Measurements from ENCODE around the gene GLIPR1L1.
"Not testable (repeated sequence)": the region's sequence is repeated elsewhere in the genome, so short reads cannot be mapped to it uniquely, and the experiment has no call there.

The GLIPR1L1 gene

GRCh38 chr12:75323663-75324062, 10.8 kb upstream of the GLIPR1L1 start:
- FAIRE-seq, result peak; percentile 46
- DNase-seq (ENCODE audit: insufficient read length, low spot score), result no peak
- TF ChIP-seq CTCF (IDR thresholded peaks at IDR 0.05; ENCODE audit: insufficient read depth, missing control alignments), result no peak

GRCh38 chr12:75327642-75328041, 6.8 kb upstream of the GLIPR1L1 start:
- no peak for TF ChIP-seq CTCF (IDR thresholded peaks at IDR 0.05; ENCODE audit: insufficient read depth, missing control alignments)
- DNase-seq (ENCODE audit: insufficient read length, low spot score), result no peak
- FAIRE-seq, result no peak

- no peak for FAIRE-seq
- no peak for TF ChIP-seq CTCF (IDR thresholded peaks at IDR 0.05; ENCODE audit: insufficient read depth, missing control alignments)
- peak; percentile 43 for DNase-seq (ENCODE audit: insufficient read length, low spot score)
Observed at GRCh38 chr12:75329918-75330826, 4.3 kb upstream of the GLIPR1L1 start, which contains the start of gene CAPS2. TSS of gene CAPS2 (minus strand) at chr12:75330324. CDS start at chr12:75326498, 3,826 bp downstream.

- DNase-seq (ENCODE audit: insufficient read length, low spot score), result no peak
- FAIRE-seq, result no peak
- no peak for TF ChIP-seq CTCF (IDR thresholded peaks at IDR 0.05; ENCODE audit: insufficient read depth, missing control alignments)
Observed at GRCh38 chr12:75337905-75338304, 3.4 kb downstream of the GLIPR1L1 start.

- FAIRE-seq, result peak; percentile 44
- DNase-seq (ENCODE audit: insufficient read length, low spot score), result no peak
- no peak for TF ChIP-seq CTCF (IDR thresholded peaks at IDR 0.05; ENCODE audit: insufficient read depth, missing control alignments)
Observed at GRCh38 chr12:75341873-75342272, 7.4 kb downstream of the GLIPR1L1 start.

GRCh38 chr12:75345531-75345930, 11.1 kb downstream of the GLIPR1L1 start:
- no peak for TF ChIP-seq CTCF (IDR thresholded peaks at IDR 0.05; ENCODE audit: insufficient read depth, missing control alignments)
- FAIRE-seq, result no peak
- no peak for DNase-seq (ENCODE audit: insufficient read length, low spot score)

GRCh38 chr12:75346215-75346614, 11.7 kb downstream of the GLIPR1L1 start:
- FAIRE-seq; DNase-seq (ENCODE audit: insufficient read length, low spot score): not testable (repeated sequence)

Measured in D721Med (cell line).